DMS53 (cell line): Measurements from ENCODE around the gene GALT.

Source experiments
- DNase-seq: peaks from one replicate; lab custom pipeline; 2025; lab: John Stamatoyannopoulos, UW

Gene GALT

GRCh38 chr9:34651876-34652601 lies 5.6 kb downstream of the GALT start, which contains the start of gene IL11RA:
TSS of gene IL11RA (plus strand) at chr9:34652185. CDS start at chr9:34655218, 3,033 bp downstream.
- peak; percentile 88 for DNase-seq

- no peak for DNase-seq
These were observed 6.1 kb downstream of the GALT start for GRCh38 chr9:34652602-34653000.

- DNase-seq = no peak
These were observed 6.9 kb downstream of the GALT start for GRCh38 chr9:34653151-34654072.

- DNase-seq = no peak
These were observed 8.0 kb downstream of the GALT start for GRCh38 chr9:34654323-34655051.

GRCh38 chr9:34655394-34655793 lies 8.9 kb downstream of the GALT start:
- no peak for DNase-seq

- no peak for DNase-seq
These were observed 10.5 kb downstream of the GALT start for GRCh38 chr9:34656992-34657391.

- no peak for DNase-seq
These were observed 12.0 kb downstream of the GALT start for GRCh38 chr9:34658461-34658860.

GRCh38 chr9:34659592-34660253 lies 13.2 kb downstream of the GALT start:
- DNase-seq = peak; percentile 92

GRCh38 chr9:34662526-34663302 lies 16.2 kb downstream of the GALT start, which contains the start of gene CCL27:
TSS of gene CCL27 (minus strand) at chr9:34662657. CDS start at chr9:34662633, 24 bp downstream.
- DNase-seq = no peak

GRCh38 chr9:34663303-34663605 lies 16.8 kb downstream of the GALT start:
- DNase-seq = no peak

GRCh38 chr9:34664281-34665066 lies 18.0 kb downstream of the GALT start:
- peak; percentile 71 for DNase-seq

GRCh38 chr9:34665067-34665380 lies 18.5 kb downstream of the GALT start:
- DNase-seq = no peak

GRCh38 chr9:34665381-34666250 lies 19.1 kb downstream of the GALT start:
- DNase-seq = peak; percentile 94

- no peak for DNase-seq
These were observed 23.5 kb downstream of the GALT start for GRCh38 chr9:34669809-34670562.

GRCh38 chr9:34671307-34671706 lies 24.8 kb downstream of the GALT start:
- DNase-seq = no peak

- no peak for DNase-seq
These were observed 28.0 kb downstream of the GALT start for GRCh38 chr9:34674440-34674839.

- peak; percentile 84 for DNase-seq
These were observed 28.7 kb downstream of the GALT start for GRCh38 chr9:34675048-34675714.

GRCh38 chr9:34675869-34676268 lies 29.4 kb downstream of the GALT start:
- DNase-seq = no peak
